ENCODE data around the gene FMO5. TPM values are rescaled to one million over a fixed set of nuclear protein-coding genes. Genes with fewer than 3 reads are reported as not detected.
A peak's percentile ranks its signal among the peaks of the same experiment; 100 is the strongest.

FMO5 gene
- total and polyA plus RNA-seq, 5 donors from 2014 or later = 0.28 to 1.9 (median 0.98) TPM

GRCh38 chr1:147260956-147261355 is 35.8 kb upstream of the FMO5 start:
- Mint-ChIP-seq H3K36me3 (peaks cover 26% of the 10 kb centered on the region), H3K9me3 (no peaks in the 10 kb centered on the region), H3K4me3 (no peak overlapping the region), H3K27ac (no peak overlapping the region), H3K4me1 (peaks cover 0 to 7% (median 3%) of the 10 kb centered on the region in 4 donors), H3K27me3 (no peaks in the 10 kb centered on the region)
- Histone ChIP-seq H3K9me3 (ENCODE audit: control insufficient read depth in 2 of 2, low read length in 2 of 2) (no peaks in the 10 kb centered on the region), H3K4me1 (ENCODE audit: control insufficient read depth, insufficient read depth, low read length, poor library complexity, severe bottlenecking) (no peaks in the 10 kb centered on the region), H3K36me3 (ENCODE audit: control insufficient read depth, insufficient read depth, low read length) (peaks cover 55% of the 10 kb centered on the region), H3K4me3 (ENCODE audit: low read depth, low read length) (no peak overlapping the region), H3K27ac (ENCODE audit: insufficient read depth, low read length, poor library complexity, severe bottlenecking) (no peak overlapping the region), H3K27me3 (ENCODE audit: control insufficient read depth, insufficient read depth, low read length) (no peaks in the 10 kb centered on the region)
- DNase-seq = no peak
- no peak for ATAC-seq (ENCODE audit: low read depth in 2 of 2)

- H3K27me3 Mint-ChIP-seq = no peaks in the 10 kb centered on the region
- no peak overlapping the region for H3K4me3 Mint-ChIP-seq
- ATAC-seq (ENCODE audit: low read depth in 2 of 2) = no peak
- no peaks in the 10 kb centered on the region for H3K27me3 ChIP-seq (ENCODE audit: control insufficient read depth, insufficient read depth, low read length)
- H3K4me3 ChIP-seq (ENCODE audit: low read depth, low read length) = no peak overlapping the region
- peaks cover 26 to 30% (median 29%) of the 10 kb centered on the region in 4 donors for H3K4me1 Mint-ChIP-seq
- H3K27ac ChIP-seq (ENCODE audit: insufficient read depth, low read length, poor library complexity, severe bottlenecking) = no peak overlapping the region
- peak overlapping the region in 1 of 3 donors; percentile 66 for H3K27ac Mint-ChIP-seq
- H3K9me3 ChIP-seq (ENCODE audit: control insufficient read depth in 2 of 2, low read length in 2 of 2) = no peaks in the 10 kb centered on the region
- peaks cover 5% of the 10 kb centered on the region for H3K4me1 ChIP-seq (ENCODE audit: control insufficient read depth, insufficient read depth, low read length, poor library complexity, severe bottlenecking)
- no peak for DNase-seq
- peaks cover 24% of the 10 kb centered on the region for H3K36me3 Mint-ChIP-seq
- H3K9me3 Mint-ChIP-seq = no peaks in the 10 kb centered on the region
- H3K36me3 ChIP-seq (ENCODE audit: control insufficient read depth, insufficient read depth, low read length) = peaks cover 21% of the 10 kb centered on the region
Measured at GRCh38 chr1:147252540-147252939, 27.4 kb upstream of the FMO5 start.

GRCh38 chr1:147247656-147248238 is 22.6 kb upstream of the FMO5 start:
- Histone ChIP-seq H3K27me3 (ENCODE audit: control insufficient read depth, insufficient read depth, low read length) (no peaks in the 10 kb centered on the region), H3K4me1 (ENCODE audit: control insufficient read depth, insufficient read depth, low read length, poor library complexity, severe bottlenecking) (peaks cover 17% of the 10 kb centered on the region), H3K27ac (ENCODE audit: insufficient read depth, low read length, poor library complexity, severe bottlenecking) (no peak overlapping the region), H3K36me3 (ENCODE audit: control insufficient read depth, insufficient read depth, low read length) (peaks cover 2% of the 10 kb centered on the region), H3K9me3 (ENCODE audit: control insufficient read depth in 2 of 2, low read length in 2 of 2) (no peaks in the 10 kb centered on the region), H3K4me3 (ENCODE audit: low read depth, low read length) (no peak overlapping the region)
- Mint-ChIP-seq H3K27me3 (no peaks in the 10 kb centered on the region), H3K4me3 (peak overlapping the region in 2 of 4 donors; percentile 28 to 49), H3K9me3 (peaks cover 0 to 1% (median 0%) of the 10 kb centered on the region in 7 donors), H3K4me1 (peaks cover 32 to 67% (median 49%) of the 10 kb centered on the region in 4 donors), H3K27ac (peak overlapping the region in 1 of 3 donors; percentile 42), H3K36me3 (peaks cover 3% of the 10 kb centered on the region)
- DNase-seq (no peak), ATAC-seq (ENCODE audit: low read depth in 2 of 2) (no peak)

GRCh38 chr1:147246910-147247655 is 21.9 kb upstream of the FMO5 start:
- H3K9me3 Mint-ChIP-seq = peaks cover 0 to 1% (median 0%) of the 10 kb centered on the region in 7 donors
- peaks cover 2% of the 10 kb centered on the region for H3K36me3 Mint-ChIP-seq
- no peak for ATAC-seq (ENCODE audit: low read depth in 2 of 2)
- Histone ChIP-seq H3K27ac (ENCODE audit: insufficient read depth, low read length, poor library complexity, severe bottlenecking) (no peak overlapping the region), H3K4me3 (ENCODE audit: low read depth, low read length) (no peak overlapping the region), H3K4me1 (ENCODE audit: control insufficient read depth, insufficient read depth, low read length, poor library complexity, severe bottlenecking) (peaks cover 20% of the 10 kb centered on the region), H3K36me3 (ENCODE audit: control insufficient read depth, insufficient read depth, low read length) (no peaks in the 10 kb centered on the region), H3K27me3 (ENCODE audit: control insufficient read depth, insufficient read depth, low read length) (no peaks in the 10 kb centered on the region), H3K9me3 (ENCODE audit: control insufficient read depth in 2 of 2, low read length in 2 of 2) (no peaks in the 10 kb centered on the region)
- peak overlapping the region in 2 of 4 donors; percentile 29 to 49 for H3K4me3 Mint-ChIP-seq
- peak in 1 of 3 donors; percentile 8 for DNase-seq
- peaks cover 30 to 64% (median 48%) of the 10 kb centered on the region in 4 donors for H3K4me1 Mint-ChIP-seq
- H3K27ac Mint-ChIP-seq = peak overlapping the region in 1 of 3 donors; percentile 42
- no peaks in the 10 kb centered on the region for H3K27me3 Mint-ChIP-seq

GRCh38 chr1:147246044-147246690 is 21.0 kb upstream of the FMO5 start:
- Mint-ChIP-seq H3K4me3 (peak overlapping the region in 1 of 4 donors; percentile 65), H3K9me3 (peaks cover 0 to 1% (median 0%) of the 10 kb centered on the region in 7 donors), H3K27me3 (no peaks in the 10 kb centered on the region), H3K36me3 (no peaks in the 10 kb centered on the region), H3K4me1 (peaks cover 30 to 66% (median 48%) of the 10 kb centered on the region in 4 donors), H3K27ac (no peak overlapping the region)
- Histone ChIP-seq H3K4me3 (ENCODE audit: low read depth, low read length) (no peak overlapping the region), H3K4me1 (ENCODE audit: control insufficient read depth, insufficient read depth, low read length, poor library complexity, severe bottlenecking) (peaks cover 21% of the 10 kb centered on the region), H3K27ac (ENCODE audit: insufficient read depth, low read length, poor library complexity, severe bottlenecking) (no peak overlapping the region), H3K9me3 (ENCODE audit: control insufficient read depth in 2 of 2, low read length in 2 of 2) (no peaks in the 10 kb centered on the region), H3K36me3 (ENCODE audit: control insufficient read depth, insufficient read depth, low read length) (no peaks in the 10 kb centered on the region), H3K27me3 (ENCODE audit: control insufficient read depth, insufficient read depth, low read length) (no peaks in the 10 kb centered on the region)
- DNase-seq = no peak
- ATAC-seq (ENCODE audit: low read depth in 2 of 2) = no peak

- Histone ChIP-seq H3K4me3 (ENCODE audit: low read depth, low read length) (no peak overlapping the region), H3K27ac (ENCODE audit: insufficient read depth, low read length, poor library complexity, severe bottlenecking) (no peak overlapping the region), H3K4me1 (ENCODE audit: control insufficient read depth, insufficient read depth, low read length, poor library complexity, severe bottlenecking) (peaks cover 21% of the 10 kb centered on the region), H3K9me3 (ENCODE audit: control insufficient read depth in 2 of 2, low read length in 2 of 2) (no peaks in the 10 kb centered on the region), H3K36me3 (ENCODE audit: control insufficient read depth, insufficient read depth, low read length) (no peaks in the 10 kb centered on the region), H3K27me3 (ENCODE audit: control insufficient read depth, insufficient read depth, low read length) (no peaks in the 10 kb centered on the region)
- peaks cover 27 to 64% (median 45%) of the 10 kb centered on the region in 4 donors for H3K4me1 Mint-ChIP-seq
- no peaks in the 10 kb centered on the region for H3K27me3 Mint-ChIP-seq
- H3K36me3 Mint-ChIP-seq = no peaks in the 10 kb centered on the region
- DNase-seq = peak in 1 of 3 donors; percentile 24
- peaks cover 0 to 1% (median 0%) of the 10 kb centered on the region in 7 donors for H3K9me3 Mint-ChIP-seq
- H3K4me3 Mint-ChIP-seq = peak overlapping the region in 1 of 4 donors; percentile 65
- no peak overlapping the region for H3K27ac Mint-ChIP-seq
- ATAC-seq (ENCODE audit: low read depth in 2 of 2) = no peak
Measured at GRCh38 chr1:147245586-147246021, 20.5 kb upstream of the FMO5 start.

GRCh38 chr1:147245129-147245528 is 20.0 kb upstream of the FMO5 start:
- Histone ChIP-seq H3K36me3 (ENCODE audit: control insufficient read depth, insufficient read depth, low read length) (no peaks in the 10 kb centered on the region), H3K27ac (ENCODE audit: insufficient read depth, low read length, poor library complexity, severe bottlenecking) (no peak overlapping the region), H3K27me3 (ENCODE audit: control insufficient read depth, insufficient read depth, low read length) (no peaks in the 10 kb centered on the region), H3K9me3 (ENCODE audit: control insufficient read depth in 2 of 2, low read length in 2 of 2) (no peaks in the 10 kb centered on the region), H3K4me3 (ENCODE audit: low read depth, low read length) (no peak overlapping the region), H3K4me1 (ENCODE audit: control insufficient read depth, insufficient read depth, low read length, poor library complexity, severe bottlenecking) (peaks cover 16% of the 10 kb centered on the region)
- H3K27me3 Mint-ChIP-seq = no peaks in the 10 kb centered on the region
- peaks cover 0 to 1% (median 0%) of the 10 kb centered on the region in 7 donors for H3K9me3 Mint-ChIP-seq
- no peak for DNase-seq
- H3K36me3 Mint-ChIP-seq = no peaks in the 10 kb centered on the region
- no peak overlapping the region for H3K27ac Mint-ChIP-seq
- H3K4me3 Mint-ChIP-seq = peak overlapping the region in 3 of 4 donors; percentile 30 to 65 (median 45)
- H3K4me1 Mint-ChIP-seq = peaks cover 23 to 59% (median 40%) of the 10 kb centered on the region in 4 donors
- no peak for ATAC-seq (ENCODE audit: low read depth in 2 of 2)

Data from CD4-positive, CD25-positive, alpha-beta regulatory T cell (primary cell).